ENCODE results near the gene PTGR1.

DNA sequence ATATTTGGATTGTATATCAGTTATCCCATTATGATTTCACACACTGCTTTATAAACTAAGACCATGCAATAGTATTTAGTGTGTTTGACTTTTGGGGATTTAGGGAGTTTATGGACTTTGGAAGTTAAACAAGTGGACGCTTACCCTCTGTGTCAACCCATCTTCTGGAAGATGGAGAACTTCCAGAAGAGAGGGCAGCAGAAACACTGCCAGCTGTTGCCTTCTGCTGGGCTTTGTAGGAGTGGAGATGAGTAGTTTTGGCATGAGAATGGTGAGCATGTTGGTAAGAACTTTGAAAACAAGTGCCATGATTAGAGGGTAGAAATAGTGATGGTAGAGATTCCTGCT is 33.9 kb upstream of the PTGR1 start:
- TF ChIP-seq CTCF (conservative IDR thresholded peaks at IDR 0.05; ENCODE audit: low read depth in 2 of 2) (no peak), CREB1 (CRISPR knock-in tag; IDR thresholded peaks at IDR 0.05; ENCODE audit: low read depth) (no peak), POLR2AphosphoS5 (IDR thresholded peaks at IDR 0.05; ENCODE audit: low read depth) (no peak), EZH2 (IDR thresholded peaks at IDR 0.05; ENCODE audit: low read depth, unreplicated experiment) (no peak), ZNF331 (CRISPR knock-in tag; IDR thresholded peaks at IDR 0.05; ENCODE audit: low read depth) (no peak), EZH2phosphoT487 (IDR thresholded peaks at IDR 0.05; ENCODE audit: unreplicated experiment) (no peak), STAT1 (IDR thresholded peaks at IDR 0.05; ENCODE audit: unreplicated experiment) (no peak)
- TF ChIP-seq, protein P1, sequence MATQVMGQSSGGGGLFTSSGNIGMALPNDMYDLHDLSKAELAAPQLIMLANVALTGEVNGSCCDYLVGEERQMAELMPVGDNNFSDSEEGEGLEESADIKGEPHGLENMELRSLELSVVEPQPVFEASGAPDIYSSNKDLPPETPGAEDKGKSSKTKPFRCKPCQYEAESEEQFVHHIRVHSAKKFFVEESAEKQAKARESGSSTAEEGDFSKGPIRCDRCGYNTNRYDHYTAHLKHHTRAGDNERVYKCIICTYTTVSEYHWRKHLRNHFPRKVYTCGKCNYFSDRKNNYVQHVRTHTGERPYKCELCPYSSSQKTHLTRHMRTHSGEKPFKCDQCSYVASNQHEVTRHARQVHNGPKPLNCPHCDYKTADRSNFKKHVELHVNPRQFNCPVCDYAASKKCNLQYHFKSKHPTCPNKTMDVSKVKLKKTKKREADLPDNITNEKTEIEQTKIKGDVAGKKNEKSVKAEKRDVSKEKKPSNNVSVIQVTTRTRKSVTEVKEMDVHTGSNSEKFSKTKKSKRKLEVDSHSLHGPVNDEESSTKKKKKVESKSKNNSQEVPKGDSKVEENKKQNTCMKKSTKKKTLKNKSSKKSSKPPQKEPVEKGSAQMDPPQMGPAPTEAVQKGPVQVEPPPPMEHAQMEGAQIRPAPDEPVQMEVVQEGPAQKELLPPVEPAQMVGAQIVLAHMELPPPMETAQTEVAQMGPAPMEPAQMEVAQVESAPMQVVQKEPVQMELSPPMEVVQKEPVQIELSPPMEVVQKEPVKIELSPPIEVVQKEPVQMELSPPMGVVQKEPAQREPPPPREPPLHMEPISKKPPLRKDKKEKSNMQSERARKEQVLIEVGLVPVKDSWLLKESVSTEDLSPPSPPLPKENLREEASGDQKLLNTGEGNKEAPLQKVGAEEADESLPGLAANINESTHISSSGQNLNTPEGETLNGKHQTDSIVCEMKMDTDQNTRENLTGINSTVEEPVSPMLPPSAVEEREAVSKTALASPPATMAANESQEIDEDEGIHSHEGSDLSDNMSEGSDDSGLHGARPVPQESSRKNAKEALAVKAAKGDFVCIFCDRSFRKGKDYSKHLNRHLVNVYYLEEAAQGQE (IDR thresholded peaks at IDR 0.05; ENCODE audit: unreplicated experiment), result no peak

Measured in GM23338 (cell line).